Neural progenitor cell (in vitro differentiated cells): ENCODE measurements around the gene NKG7.

Experiments
- EZH2 ChIP-seq: fragments of 200-600 bp; sonication (generic); IDR thresholded peaks from 2 replicates; pipeline ENCODE4 v1.6.1; 2017; ENCODE audit warnings: antibody characterized with exemption, mild to moderate bottlenecking, moderate library complexity
- EZH2phosphoT487 ChIP-seq: fragments of 200-600 bp; sonication (generic); IDR thresholded peaks from 2 replicates; pipeline ENCODE4 v1.6.1; 2017; ENCODE audit warnings: antibody characterized with exemption

GRCh38 chr19:51372649-51373504, at the start of gene NKG7:
- TF ChIP-seq EZH2: no peak
- TF ChIP-seq EZH2phosphoT487: no peak
